Peyer's patch (tissue), 4 donors: ENCODE results near the gene ZPBP2. TPM values are rescaled to one million over a fixed set of nuclear protein-coding genes. Genes with fewer than 3 reads are reported as not detected.

Experiments used
- DNase-seq, 3 donors: peaks; one replicate each; pipeline ENCODE4 v3.0.0-alpha.2; 2017 to 2019
- H3K27ac ChIP-seq, 4 donors: fragments of 200-600 bp; sonication (generic); one replicate each; pipeline ENCODE4 v1.5.1; 2016 to 2019
- H3K27me3 ChIP-seq, 2 donors: fragments of 200-600 bp; sonication (generic); one replicate each; pipeline ENCODE4 v1.5.1; 2019
- H3K36me3 ChIP-seq, 3 donors: fragments of 200-600 bp; sonication (generic); one replicate each; pipeline ENCODE4 v1.5.1; 2016 to 2019
- H3K4me1 ChIP-seq, 4 donors: fragments of 200-600 bp; sonication (generic); one replicate each; pipeline ENCODE4 v1.5.1; 2016 to 2019
- H3K4me3 ChIP-seq, 4 donors: fragments of 200-600 bp; sonication (generic); 1 replicate in 3 of 4; 2 replicates in 1 of 4; pipeline ENCODE4 v1.5.1; 2016 to 2019; ENCODE audit warnings: mild to moderate bottlenecking in 1 of 4
- H3K9me3 ChIP-seq, 4 donors: fragments of 200-600 bp; sonication (generic); one replicate each; pipeline ENCODE4 v1.5.1; 2016 to 2019; ENCODE audit warnings: mild to moderate bottlenecking in 1 of 4
- CTCF ChIP-seq, 6 experiments: fragments of 450-650 bp in 4 of 6; fragments of 200-600 bp in 2 of 6; sonication (generic) in 1 of 6; IDR thresholded peaks; one replicate each; pipeline ENCODE4 v1.5.1; 2017 to 2019; ENCODE audit warnings: antibody characterized with exemption in 6 of 6, mild to moderate bottlenecking in 3 of 6, moderate library complexity in 1 of 6
- POLR2A ChIP-seq, 2 donors: fragments of 450-650 bp; IDR thresholded peaks; one replicate each; pipeline ENCODE4 v1.5.1; 2017; ENCODE audit warnings: antibody characterized with exemption in 2 of 2, mild to moderate bottlenecking in 2 of 2, moderate library complexity in 2 of 2
- total RNA-seq, 4 donors: library from RNA; depleted of rRNA; stranded (reverse); fragments of >200 nt; gene quantifications; one replicate each; pipeline ENCODE4 v1.1.0, GENCODE V29; 2016

ZPBP2 gene
- total RNA-seq, 4 donors from 2014 or later: not detected

- Histone ChIP-seq H3K27me3 (no peaks in the 10 kb centered on the region), H3K36me3 (no peaks in the 10 kb centered on the region), H3K4me3 (peak overlapping the region in 3 of 4 donors; percentile 12 to 54 (median 53)), H3K4me1 (peaks cover 0 to 9% (median 0%) of the 10 kb centered on the region in 4 donors), H3K27ac (peak overlapping the region in 3 of 4 donors; percentile 0 to 85 (median 71)), H3K9me3 (no peaks in the 10 kb centered on the region)
- no peak for TF ChIP-seq POLR2A (IDR thresholded peaks at IDR 0.05)
- TF ChIP-seq CTCF (IDR thresholded peaks at IDR 0.05): no peak
- no peak for DNase-seq
Observed at GRCh38 chr17:39861235-39861634, 6.8 kb upstream of the ZPBP2 start.

GRCh38 chr17:39863244-39863917 is 4.6 kb upstream of the ZPBP2 start:
- peaks cover 0 to 5% (median 0%) of the 10 kb centered on the region in 4 donors for H3K9me3 ChIP-seq
- H3K36me3 ChIP-seq: no peaks in the 10 kb centered on the region
- no peaks in the 10 kb centered on the region for H3K27me3 ChIP-seq
- H3K4me3 ChIP-seq: peak overlapping the region; percentile 41 to 54 (median 50)
- no peak for DNase-seq
- peaks cover 0 to 9% (median 3%) of the 10 kb centered on the region in 4 donors for H3K4me1 ChIP-seq
- H3K27ac ChIP-seq: peak overlapping the region; percentile 39 to 90 (median 75)
- no peak for TF ChIP-seq CTCF (IDR thresholded peaks at IDR 0.05)
- TF ChIP-seq POLR2A (IDR thresholded peaks at IDR 0.05): no peak

- Histone ChIP-seq H3K27me3 (no peaks in the 10 kb centered on the region), H3K27ac (peak within 1 kb of the TSS; percentile 39 to 90 (median 75)), H3K36me3 (no peaks in the 10 kb centered on the region), H3K4me3 (peak within 1 kb of the TSS; percentile 41 to 54 (median 50)), H3K9me3 (peaks cover 0 to 5% (median 0%) of the 10 kb centered on the region in 4 donors), H3K4me1 (peaks cover 0 to 9% (median 3%) of the 10 kb centered on the region in 4 donors)
- DNase-seq: peak; percentile 74 to 89 (median 81)
- TF ChIP-seq POLR2A (IDR thresholded peaks at IDR 0.05) (no peak), CTCF (IDR thresholded peaks at IDR 0.05) (peak; percentile 13 to 44 (median 17))
Observed at GRCh38 chr17:39863918-39864746, 3.9 kb upstream of the ZPBP2 start, which contains the start of gene IKZF3. Gene IKZF3 (minus strand): TSS chr17:39864312. CDS start chr17:39864126, 186 bp downstream.

- DNase-seq: no peak
- H3K36me3 ChIP-seq: no peaks in the 10 kb centered on the region
- H3K4me1 ChIP-seq: peaks cover 0 to 9% (median 3%) of the 10 kb centered on the region in 4 donors
- no peak overlapping the region for H3K4me3 ChIP-seq
- H3K9me3 ChIP-seq: peaks cover 0 to 5% (median 0%) of the 10 kb centered on the region in 4 donors
- H3K27ac ChIP-seq: peak overlapping the region in 3 of 4 donors; percentile 2 to 90 (median 85)
- no peaks in the 10 kb centered on the region for H3K27me3 ChIP-seq
- TF ChIP-seq CTCF (IDR thresholded peaks at IDR 0.05): no peak
- TF ChIP-seq POLR2A (IDR thresholded peaks at IDR 0.05): no peak
Observed at GRCh38 chr17:39866013-39866730, 1.8 kb upstream of the ZPBP2 start.
